PC-9 (cell line): ENCODE data around the gene SDR42E2.

Experiments
- EZH2 ChIP-seq: fragments of 200-600 bp; sonication (generic); IDR thresholded peaks from 2 replicates; pipeline ENCODE4 v1.8.0; 2017; ENCODE audit warnings: antibody characterized with exemption, low read depth
- TF ChIP-seq, protein P1 (sequence below): fragments of 200-600 bp; sonication (generic); conservative IDR thresholded peaks from 2 replicates; pipeline ENCODE4 v1.6.1; 2017; ENCODE audit warnings: mixed run types, antibody characterized with exemption, mild to moderate bottlenecking, moderate library complexity

DNA sequence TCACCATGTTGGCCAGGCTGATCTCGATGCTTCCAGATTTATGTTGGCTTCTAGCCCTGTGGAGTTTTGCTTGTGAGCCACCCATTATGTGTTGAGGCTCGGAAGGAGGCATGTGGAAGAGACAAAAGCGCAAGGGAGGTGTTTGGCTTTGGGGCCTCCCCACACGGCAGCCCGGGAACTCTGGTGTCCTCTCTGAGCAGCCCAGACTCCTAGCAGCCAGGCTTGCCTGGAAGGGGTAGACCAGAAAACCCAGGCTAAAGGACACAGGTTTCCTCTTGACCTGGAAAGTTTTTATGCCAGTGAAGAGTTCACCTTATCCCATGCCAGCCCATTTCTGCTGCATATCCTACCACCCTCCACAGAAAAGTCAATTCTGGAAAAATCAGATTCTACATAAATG lies 21.0 kb downstream of the SDR42E2 start:
- TF ChIP-seq, protein P1, sequence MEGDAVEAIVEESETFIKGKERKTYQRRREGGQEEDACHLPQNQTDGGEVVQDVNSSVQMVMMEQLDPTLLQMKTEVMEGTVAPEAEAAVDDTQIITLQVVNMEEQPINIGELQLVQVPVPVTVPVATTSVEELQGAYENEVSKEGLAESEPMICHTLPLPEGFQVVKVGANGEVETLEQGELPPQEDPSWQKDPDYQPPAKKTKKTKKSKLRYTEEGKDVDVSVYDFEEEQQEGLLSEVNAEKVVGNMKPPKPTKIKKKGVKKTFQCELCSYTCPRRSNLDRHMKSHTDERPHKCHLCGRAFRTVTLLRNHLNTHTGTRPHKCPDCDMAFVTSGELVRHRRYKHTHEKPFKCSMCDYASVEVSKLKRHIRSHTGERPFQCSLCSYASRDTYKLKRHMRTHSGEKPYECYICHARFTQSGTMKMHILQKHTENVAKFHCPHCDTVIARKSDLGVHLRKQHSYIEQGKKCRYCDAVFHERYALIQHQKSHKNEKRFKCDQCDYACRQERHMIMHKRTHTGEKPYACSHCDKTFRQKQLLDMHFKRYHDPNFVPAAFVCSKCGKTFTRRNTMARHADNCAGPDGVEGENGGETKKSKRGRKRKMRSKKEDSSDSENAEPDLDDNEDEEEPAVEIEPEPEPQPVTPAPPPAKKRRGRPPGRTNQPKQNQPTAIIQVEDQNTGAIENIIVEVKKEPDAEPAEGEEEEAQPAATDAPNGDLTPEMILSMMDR, result no peak
- TF ChIP-seq EZH2, result no peak
